ENCODE results near the gene RPEL1.
"Not testable (repeated sequence)": the region's sequence is repeated elsewhere in the genome, so short reads cannot be mapped to it uniquely, and the experiment has no call there.

The RPEL1 gene

GRCh38 chr10:103245587-103245986 lies at the start of gene RPEL1:
RPEL1 (plus strand) TSS chr10:103245887; CDS start chr10:103245997, 110 bp downstream.
- DNase-seq (ENCODE audit: low read depth in 2 of 2): not testable (repeated sequence)

- DNase-seq (ENCODE audit: low read depth in 2 of 2): no peak
Measured at GRCh38 chr10:103196516-103196915, 49.2 kb upstream of the RPEL1 start.

GRCh38 chr10:103197174-103197573 lies 48.5 kb upstream of the RPEL1 start:
- no peak for DNase-seq (ENCODE audit: low read depth in 2 of 2)

- DNase-seq (ENCODE audit: low read depth in 2 of 2): no peak
Measured at GRCh38 chr10:103197903-103198302, 47.8 kb upstream of the RPEL1 start.

- DNase-seq (ENCODE audit: low read depth in 2 of 2): no peak
Measured at GRCh38 chr10:103198648-103199047, 47.0 kb upstream of the RPEL1 start.

GRCh38 chr10:103199488-103199887 lies 46.2 kb upstream of the RPEL1 start:
- no peak for DNase-seq (ENCODE audit: low read depth in 2 of 2)

GRCh38 chr10:103202319-103202718 lies 43.4 kb upstream of the RPEL1 start:
- no peak for DNase-seq (ENCODE audit: low read depth in 2 of 2)

- DNase-seq (ENCODE audit: low read depth in 2 of 2): no peak
Measured at GRCh38 chr10:103203466-103203865, 42.2 kb upstream of the RPEL1 start.

GRCh38 chr10:103204353-103205255 lies 41.1 kb upstream of the RPEL1 start:
- no peak for DNase-seq (ENCODE audit: low read depth in 2 of 2)

- not testable (repeated sequence) for DNase-seq (ENCODE audit: low read depth in 2 of 2)
Measured at GRCh38 chr10:103205401-103205800, 40.3 kb upstream of the RPEL1 start.

GRCh38 chr10:103206715-103207114 lies 39.0 kb upstream of the RPEL1 start:
- DNase-seq (ENCODE audit: low read depth in 2 of 2): not testable (repeated sequence)

GRCh38 chr10:103207141-103207540 lies 38.5 kb upstream of the RPEL1 start:
- no peak for DNase-seq (ENCODE audit: low read depth in 2 of 2)

- DNase-seq (ENCODE audit: low read depth in 2 of 2): not testable (repeated sequence)
Measured at GRCh38 chr10:103207643-103208042, 38.0 kb upstream of the RPEL1 start.

GRCh38 chr10:103210262-103210661 lies 35.4 kb upstream of the RPEL1 start:
- DNase-seq (ENCODE audit: low read depth in 2 of 2): not testable (repeated sequence)

- no peak for DNase-seq (ENCODE audit: low read depth in 2 of 2)
Measured at GRCh38 chr10:103215601-103216000, 30.1 kb upstream of the RPEL1 start.

- DNase-seq (ENCODE audit: low read depth in 2 of 2): not testable (repeated sequence)
Measured at GRCh38 chr10:103216362-103216761, 29.3 kb upstream of the RPEL1 start.

- no peak for DNase-seq (ENCODE audit: low read depth in 2 of 2)
Measured at GRCh38 chr10:103224133-103224532, 21.6 kb upstream of the RPEL1 start.

GRCh38 chr10:103224721-103225120 lies 21.0 kb upstream of the RPEL1 start:
- DNase-seq (ENCODE audit: low read depth in 2 of 2): not testable (repeated sequence)

- no peak for DNase-seq (ENCODE audit: low read depth in 2 of 2)
Measured at GRCh38 chr10:103225939-103226338, 19.7 kb upstream of the RPEL1 start.

- no peak for DNase-seq (ENCODE audit: low read depth in 2 of 2)
Measured at GRCh38 chr10:103227416-103227815, 18.3 kb upstream of the RPEL1 start.

GRCh38 chr10:103231047-103231551 lies 14.6 kb upstream of the RPEL1 start:
- DNase-seq (ENCODE audit: low read depth in 2 of 2): no peak

GRCh38 chr10:103232131-103232673 lies 13.5 kb upstream of the RPEL1 start:
- no peak for DNase-seq (ENCODE audit: low read depth in 2 of 2)

Data from stimulated activated CD8-positive, alpha-beta memory T cell treated with anti-CD3 and anti-CD28 coated beads, Interleukin-2, amount 100 ng/mL, for 1 hour (primary cell).